ENCODE data around the gene C20orf202. TPM values are rescaled to one million over a fixed set of nuclear protein-coding genes. Genes with fewer than 3 reads are reported as not detected.
A peak's percentile ranks its signal among the peaks of the same experiment; 100 is the strongest.
"Not testable (repeated sequence)": the region's sequence is repeated elsewhere in the genome, so short reads cannot be mapped to it uniquely, and the experiment has no call there.

C20orf202 gene
- total RNA-seq, 8 experiments from 2014 or later: 0.11 to 0.24 (median 0.20) TPM; not detected in 4

DNA sequence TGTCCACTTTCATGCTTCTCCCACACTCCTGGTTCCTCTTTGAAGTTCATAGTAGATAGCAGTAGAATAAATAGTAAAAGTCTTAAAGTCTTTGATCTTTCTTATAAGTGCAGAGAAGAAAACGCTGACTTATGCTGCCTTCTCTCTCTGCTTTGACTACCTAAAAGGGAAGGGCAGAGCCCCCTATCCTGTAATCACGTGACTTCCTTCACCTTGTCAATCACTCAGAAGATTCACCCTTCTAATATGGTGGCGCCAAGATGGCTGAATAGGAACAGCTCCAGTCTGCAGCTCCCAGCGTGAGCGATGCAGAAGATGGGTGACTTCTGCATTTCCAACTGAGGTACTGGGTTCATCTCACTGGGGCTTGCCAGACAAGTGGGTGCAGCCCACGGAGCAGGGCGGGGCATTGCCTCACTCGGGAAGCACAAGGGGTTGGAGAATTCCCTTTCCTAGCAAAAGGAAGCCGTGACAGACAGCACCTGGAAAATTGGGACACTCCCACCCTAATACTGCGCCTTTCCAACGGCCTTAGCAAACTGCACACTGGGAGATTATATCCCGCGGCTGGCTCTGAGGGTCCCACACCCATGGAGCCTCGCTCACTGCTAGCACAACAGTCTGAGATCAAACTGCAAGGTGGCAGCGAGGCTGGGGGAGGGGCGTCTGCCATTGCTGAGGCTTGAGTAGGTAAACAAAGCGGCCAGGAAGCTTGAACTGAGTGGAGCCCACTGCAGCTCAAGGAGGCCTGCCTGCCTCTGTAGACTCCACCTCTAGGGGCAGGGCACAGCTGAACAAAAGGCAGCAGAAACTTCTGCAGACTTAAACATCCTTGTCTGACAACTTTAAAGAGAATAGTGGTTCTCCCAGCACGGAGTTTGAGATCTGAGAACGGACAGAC lies 13.5 kb downstream of the C20orf202 start:
- 0 to 100% (median 49%) methylated on average over 1 to 10 of the region's 19 CpGs; no CpG with 5 or more reads in 3 of the 10 experiments for WGBS, 10 experiments
- H3K4me3 ChIP-seq; H3K27ac ChIP-seq; ATAC-seq (replicated peaks in 6 of 8); H3K4me1 ChIP-seq (replicated peaks in 1 of 2): not testable (repeated sequence)
- in situ Hi-C loops (cut with MboI; ENCODE audit: low pct_unique_long_range_greater_than_20kb in 2 of 9, low sequenced_read_pairs in 9 of 9, unreplicated experiment in 9 of 9): loop anchor here in 3 of 9 experiments (25.0 kb wide), 1 partner anchor 404 kb away; no protein-coding TSS in a partner anchor

DNA sequence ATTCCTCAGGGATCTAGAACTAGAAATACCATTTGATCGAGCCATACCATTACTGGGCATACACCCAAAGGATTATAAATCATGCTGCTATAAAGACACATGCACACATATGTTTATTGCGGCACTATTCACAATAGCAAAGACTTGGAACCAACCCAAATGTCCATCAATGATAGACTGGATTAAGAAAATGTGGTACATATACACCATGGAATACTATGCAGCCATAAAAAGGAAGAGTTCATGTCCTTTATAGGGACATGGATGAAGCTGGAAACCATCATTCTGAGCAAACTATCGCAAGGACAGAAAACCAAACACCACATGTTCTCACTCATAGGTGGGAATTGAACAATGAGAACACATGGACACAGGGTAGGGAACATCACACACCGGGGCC lies 19.5 kb downstream of the C20orf202 start:
- H3K27ac ChIP-seq; H3K4me3 ChIP-seq; ATAC-seq (replicated peaks in 6 of 8); H3K4me1 ChIP-seq (replicated peaks in 1 of 2): not testable (repeated sequence)
- WGBS, 10 experiments: 100% methylated on average over 1 of the region's 4 CpGs; no CpG with 5 or more reads in 9 of the 10 experiments
- in situ Hi-C loops (cut with MboI; ENCODE audit: low pct_unique_long_range_greater_than_20kb in 2 of 9, low sequenced_read_pairs in 9 of 9, unreplicated experiment in 9 of 9): loop anchor here in 3 of 9 experiments (25.0 kb wide), 1 partner anchor 410 kb away; no protein-coding TSS in a partner anchor

DNA sequence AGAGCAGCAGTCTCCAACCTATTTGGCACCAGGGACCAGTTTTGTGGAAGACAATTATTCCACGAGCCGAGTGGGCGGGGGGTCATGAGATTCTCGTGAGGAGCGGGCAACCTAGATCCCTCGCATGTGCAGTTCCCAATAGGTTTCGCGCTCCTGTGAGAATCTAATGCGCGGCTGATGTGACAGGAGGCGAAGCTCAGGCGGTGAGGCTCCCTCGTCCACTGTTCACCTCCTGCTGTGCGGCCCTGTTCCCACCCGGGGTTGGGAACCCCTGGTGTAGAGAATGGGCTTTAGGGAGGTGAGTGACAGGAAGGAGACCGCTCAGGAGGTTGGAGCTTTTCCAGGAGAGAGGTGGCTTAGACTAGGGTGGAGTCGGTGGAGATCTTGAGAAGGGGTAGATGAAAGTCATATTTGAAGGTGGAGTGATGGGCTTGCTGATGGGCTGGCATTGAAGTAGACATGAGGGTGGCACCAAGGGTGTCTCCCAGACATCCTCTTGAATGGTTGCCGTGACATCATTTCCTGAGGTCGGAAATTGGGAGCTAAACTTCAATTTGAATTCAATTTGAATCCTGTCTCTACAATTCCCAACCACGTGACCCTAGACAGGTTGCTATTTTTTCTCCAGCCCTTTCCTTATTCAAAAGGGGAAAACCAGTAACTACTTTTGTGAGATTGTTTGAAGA lies 21.1 kb downstream of the C20orf202 start:
- Histone ChIP-seq H3K4me3 (peak overlapping the region in 1 of 5 donors; percentile 48), H3K4me1 (replicated peaks in 1 of 2) (no peaks in the 10 kb centered on the region), H3K27ac (no peak overlapping the region)
- 50 to 95% (median 70%) methylated on average over 1 to 11 of the region's 20 CpGs; no CpG with 5 or more reads in 1 of the 10 experiments for WGBS, 10 experiments
- no peak for ATAC-seq (replicated peaks in 6 of 8)
- in situ Hi-C loops (cut with MboI; ENCODE audit: low pct_unique_long_range_greater_than_20kb in 2 of 9, low sequenced_read_pairs in 9 of 9, unreplicated experiment in 9 of 9): loop anchor here in 3 of 9 experiments (25.0 kb wide), 1 partner anchor 412 kb away; no protein-coding TSS in a partner anchor

DNA sequence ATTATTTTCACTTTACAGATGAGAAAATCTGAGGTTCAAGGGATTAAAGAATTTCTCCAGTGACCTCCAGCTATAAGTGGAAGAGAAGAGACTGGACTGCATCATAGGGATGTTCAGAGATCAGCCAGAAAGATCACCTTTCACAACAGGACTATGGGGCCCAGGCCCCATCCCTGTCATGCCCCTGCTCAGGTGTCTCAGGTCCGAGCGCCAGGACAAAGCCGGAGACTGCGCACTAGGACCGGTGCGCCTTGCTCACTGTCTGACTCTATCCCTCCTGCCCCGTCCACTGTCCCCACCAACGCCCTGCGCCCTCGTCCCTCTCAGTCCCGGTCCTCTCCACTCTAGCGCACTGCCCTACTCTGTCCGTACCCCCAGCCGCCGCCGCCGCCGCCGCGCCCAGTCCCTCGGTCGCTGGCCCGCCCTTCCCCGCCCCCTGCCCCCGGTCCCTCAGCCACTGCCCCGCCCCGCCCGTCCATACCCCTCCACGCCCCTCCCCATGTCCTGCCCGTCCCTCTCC lies 22.1 kb downstream of the C20orf202 start:
- H3K4me1 ChIP-seq (replicated peaks in 1 of 2): no peaks in the 10 kb centered on the region
- H3K27ac ChIP-seq: no peak overlapping the region
- peak overlapping the region; percentile 39 to 53 (median 48) for H3K4me3 ChIP-seq
- WGBS, 10 experiments: 0% methylated on average over 3 to 8 of the region's 30 CpGs; no CpG with 5 or more reads in 8 of the 10 experiments
- in situ Hi-C loops (cut with MboI; ENCODE audit: low pct_unique_long_range_greater_than_20kb in 2 of 9, low sequenced_read_pairs in 9 of 9, unreplicated experiment in 9 of 9): no loop called here
- ATAC-seq (replicated peaks in 6 of 8): peak; percentile 76 to 90 (median 87)

DNA sequence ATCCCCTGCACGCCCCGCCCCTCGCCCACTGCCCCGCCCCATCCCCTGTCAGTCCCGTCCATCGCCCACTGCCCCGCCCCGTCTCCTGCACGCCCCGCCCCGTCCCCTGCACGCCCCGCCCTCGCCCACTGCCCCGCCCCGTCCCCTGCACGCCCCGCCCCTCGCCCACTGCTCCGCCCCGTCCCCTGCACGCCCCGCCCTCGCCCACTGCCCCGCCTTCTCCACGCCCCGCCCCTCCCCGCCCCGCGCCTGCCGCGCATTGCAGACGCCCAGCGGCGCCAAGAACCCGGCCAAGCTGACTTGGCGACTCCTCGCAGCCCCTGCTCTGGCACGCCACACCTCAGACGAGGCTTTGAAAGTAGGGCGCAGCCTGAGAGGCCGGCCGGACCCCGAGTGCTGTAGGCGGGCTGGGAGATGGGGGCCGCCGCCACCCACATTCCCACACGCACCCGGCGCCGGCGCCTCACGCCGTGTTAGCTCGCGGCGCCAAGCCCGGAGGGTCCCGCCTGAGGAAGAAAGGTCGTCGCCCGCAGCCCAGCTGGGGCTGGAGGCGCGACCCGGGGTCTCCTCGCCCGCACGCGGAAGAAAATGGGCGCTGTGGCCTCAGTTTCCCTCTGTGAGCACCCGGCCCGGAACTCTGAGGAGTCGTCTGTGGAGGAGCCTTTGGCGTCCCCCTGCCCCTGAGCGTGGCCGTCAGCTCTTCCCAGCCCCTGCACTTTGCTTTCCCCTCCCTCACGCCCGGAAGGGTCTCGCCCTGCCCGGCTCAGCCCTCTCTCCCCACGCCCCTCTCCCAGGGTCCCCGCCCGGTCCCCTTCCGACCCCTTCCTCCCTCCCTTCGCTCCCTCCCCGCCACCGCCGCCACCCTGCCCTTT lies 22.8 kb downstream of the C20orf202 start, which contains the start of gene RAD21L1:
Gene RAD21L1, plus strand, starts transcription at position 262 of the 872 bp plus-strand sequence. CDS start 2,410 bp downstream, outside the sequence.
- peak within 1 kb of the TSS; percentile 47 to 53 (median 48) for H3K4me3 ChIP-seq
- ATAC-seq (replicated peaks in 6 of 8): peak; percentile 66 to 80 (median 78)
- H3K4me1 ChIP-seq (replicated peaks in 1 of 2): no peaks in the 10 kb centered on the region
- in situ Hi-C loops (cut with MboI; ENCODE audit: low pct_unique_long_range_greater_than_20kb in 2 of 9, low sequenced_read_pairs in 9 of 9, unreplicated experiment in 9 of 9): no loop called here
- no peak within 1 kb of the TSS for H3K27ac ChIP-seq
- WGBS, 10 experiments: 0 to 7% methylated on average over 1 to 3 of the region's 88 CpGs; no CpG with 5 or more reads in 8 of the 10 experiments

DNA sequence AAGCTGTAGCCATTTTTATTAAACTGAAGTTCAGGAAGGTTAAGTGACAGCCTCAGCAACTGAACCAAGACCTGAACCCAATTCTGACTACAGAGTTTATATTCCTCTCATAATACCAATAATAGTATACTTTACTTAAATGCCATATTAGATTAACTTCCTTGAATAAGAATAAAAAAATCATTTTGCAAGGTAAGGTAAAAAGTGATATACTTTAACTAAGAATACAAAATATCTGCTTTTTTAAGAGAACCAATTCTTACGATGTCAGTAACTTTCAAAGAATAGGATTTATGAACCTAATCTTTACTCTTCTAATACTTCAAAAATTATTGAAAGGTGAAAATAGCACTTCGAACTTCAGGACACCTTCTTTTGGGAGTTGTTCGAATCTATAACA lies 26.3 kb downstream of the C20orf202 start:
- ATAC-seq (replicated peaks in 6 of 8): no peak
- H3K27ac ChIP-seq: no peak overlapping the region
- 33 to 82% (median 71%) methylated on average over 1 to 3 of the region's 3 CpGs for WGBS, 10 experiments
- no peak overlapping the region for H3K4me3 ChIP-seq
- in situ Hi-C loops (cut with MboI; ENCODE audit: low pct_unique_long_range_greater_than_20kb in 2 of 9, low sequenced_read_pairs in 9 of 9, unreplicated experiment in 9 of 9): no loop called here
- H3K4me1 ChIP-seq (replicated peaks in 1 of 2): no peaks in the 10 kb centered on the region

DNA sequence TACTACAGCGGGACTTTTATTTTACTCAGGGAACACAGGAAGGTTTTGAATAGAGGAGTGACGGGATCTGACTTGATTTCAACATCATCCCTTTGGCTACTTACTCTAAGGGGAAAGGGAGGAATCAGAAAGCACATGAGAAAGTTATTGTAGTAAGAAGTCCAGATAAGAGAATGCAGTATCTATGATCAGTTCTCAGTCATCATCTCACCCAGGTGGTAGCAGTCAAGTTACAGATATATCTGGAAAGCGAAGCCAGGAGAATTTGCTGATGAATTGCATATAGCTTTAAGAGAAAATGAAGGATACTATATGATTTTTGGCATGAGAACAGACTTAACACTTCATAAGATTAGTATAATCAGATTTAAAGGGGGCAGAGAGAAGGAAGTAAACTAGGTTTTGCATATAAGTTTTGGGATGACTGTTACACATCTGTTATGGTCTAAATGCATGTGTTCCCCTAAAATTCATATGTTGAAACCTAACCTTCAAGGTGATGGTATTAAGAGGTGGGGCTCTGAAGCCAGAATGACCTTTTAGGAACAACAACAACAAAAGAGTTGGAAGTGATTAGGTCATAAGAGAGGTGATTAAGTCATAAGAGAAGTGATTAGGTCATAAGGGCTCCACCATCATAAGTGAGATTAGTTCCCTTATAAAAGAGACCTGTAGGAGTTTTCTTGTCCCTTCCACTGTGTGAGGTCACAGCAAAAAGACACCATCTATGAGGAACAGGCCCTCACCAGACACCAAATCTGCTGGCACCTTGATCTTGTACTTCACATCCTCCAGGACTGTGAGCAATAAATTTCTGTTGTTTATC lies 29.2 kb downstream of the C20orf202 start:
- in situ Hi-C loops (cut with MboI; ENCODE audit: low pct_unique_long_range_greater_than_20kb in 2 of 9, low sequenced_read_pairs in 9 of 9, unreplicated experiment in 9 of 9): no loop called here
- H3K4me1 ChIP-seq (replicated peaks in 1 of 2): no peaks in the 10 kb centered on the region
- H3K4me3 ChIP-seq: no peak overlapping the region
- H3K27ac ChIP-seq: no peak overlapping the region
- ATAC-seq (replicated peaks in 6 of 8): no peak
- WGBS, 10 experiments: 43 to 95% (median 73%) methylated on average over 1 to 3 of the region's 3 CpGs

DNA sequence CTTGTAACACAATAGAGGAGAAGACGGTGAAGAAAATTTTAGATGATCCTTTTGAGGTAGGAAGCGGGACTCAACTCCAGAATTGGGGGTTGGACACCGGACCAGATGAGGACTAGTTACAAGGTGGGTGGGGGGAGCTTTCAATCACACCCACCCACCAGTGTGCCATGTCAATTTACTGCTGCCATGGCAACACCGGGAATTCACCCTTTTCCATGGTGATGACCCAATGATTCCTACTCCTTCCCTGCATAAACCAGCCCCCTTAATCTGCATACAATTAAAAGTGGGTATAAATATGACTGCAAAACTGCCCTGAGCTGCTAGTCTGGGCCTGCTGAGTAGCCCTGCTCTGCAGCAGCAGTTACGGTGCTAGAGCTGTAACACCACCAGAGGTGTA lies 37.3 kb downstream of the C20orf202 start:
- Histone ChIP-seq H3K27ac (no peak overlapping the region), H3K4me3 (no peak overlapping the region), H3K4me1 (replicated peaks in 1 of 2) (peaks cover 3 to 6% of the 10 kb centered on the region in 2 donors)
- ATAC-seq (replicated peaks in 6 of 8): peak in 2 of 8 experiments; percentile 35 to 36
- 42 to 100% (median 71%) methylated on average over 1 to 4 of the region's 5 CpGs; no CpG with 5 or more reads in 1 of the 10 experiments for WGBS, 10 experiments
- in situ Hi-C loops (cut with MboI; ENCODE audit: low pct_unique_long_range_greater_than_20kb in 2 of 9, low sequenced_read_pairs in 9 of 9, unreplicated experiment in 9 of 9): no loop called here

DNA sequence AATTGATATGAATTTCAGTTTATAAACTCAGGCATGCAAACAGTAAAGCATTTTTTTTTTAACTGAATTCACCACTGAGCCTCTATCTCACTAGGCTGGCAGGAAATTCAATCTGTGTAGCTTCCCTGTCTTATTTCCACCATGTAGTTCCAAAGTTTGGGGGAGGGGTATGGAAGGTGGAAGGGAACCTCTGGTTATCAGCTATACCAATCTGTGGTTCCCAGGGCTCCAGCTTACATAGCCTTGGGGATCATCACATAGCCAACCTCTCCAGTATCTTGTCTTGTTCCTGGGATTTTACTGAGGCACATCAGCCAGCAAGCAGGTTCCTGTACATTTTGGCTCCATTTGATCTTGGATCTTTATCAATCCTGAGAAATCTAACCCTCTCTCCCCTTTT lies 38.2 kb downstream of the C20orf202 start:
- Histone ChIP-seq H3K27ac (no peak overlapping the region), H3K4me1 (replicated peaks in 1 of 2) (peaks cover 3 to 6% of the 10 kb centered on the region in 2 donors), H3K4me3 (no peak overlapping the region)
- in situ Hi-C loops (cut with MboI; ENCODE audit: low pct_unique_long_range_greater_than_20kb in 2 of 9, low sequenced_read_pairs in 9 of 9, unreplicated experiment in 9 of 9): no loop called here
- no peak for ATAC-seq (replicated peaks in 6 of 8)

DNA sequence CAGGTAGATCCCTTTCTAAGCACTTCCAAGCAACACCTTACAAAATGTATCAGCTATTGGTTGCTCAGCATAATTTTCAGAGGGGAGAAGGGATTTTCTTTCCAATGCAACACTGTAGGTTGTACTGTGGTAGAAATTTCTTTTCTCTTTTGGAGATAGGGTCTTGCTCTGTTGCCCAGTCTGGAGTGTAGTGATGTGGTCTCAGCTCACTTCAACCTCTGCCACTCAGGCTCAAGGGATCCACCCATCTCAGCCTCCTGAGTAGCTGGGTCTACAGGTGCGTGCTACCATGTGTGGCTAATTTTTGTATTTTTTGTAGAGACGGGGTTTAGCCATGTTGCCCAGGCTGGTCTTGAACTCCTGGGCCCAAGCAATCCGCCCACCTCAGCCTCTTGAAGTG lies 38.8 kb downstream of the C20orf202 start:
- in situ Hi-C loops (cut with MboI; ENCODE audit: low pct_unique_long_range_greater_than_20kb in 2 of 9, low sequenced_read_pairs in 9 of 9, unreplicated experiment in 9 of 9): no loop called here
- no peak for ATAC-seq (replicated peaks in 6 of 8)
- Histone ChIP-seq H3K4me1 (replicated peaks in 1 of 2) (peaks cover 3 to 6% of the 10 kb centered on the region in 2 donors), H3K4me3 (no peak overlapping the region), H3K27ac (no peak overlapping the region)
- 69 to 80% (median 72%) methylated on average over 1 to 3 of the region's 3 CpGs; no CpG with 5 or more reads in 5 of the 10 experiments for WGBS, 10 experiments

DNA sequence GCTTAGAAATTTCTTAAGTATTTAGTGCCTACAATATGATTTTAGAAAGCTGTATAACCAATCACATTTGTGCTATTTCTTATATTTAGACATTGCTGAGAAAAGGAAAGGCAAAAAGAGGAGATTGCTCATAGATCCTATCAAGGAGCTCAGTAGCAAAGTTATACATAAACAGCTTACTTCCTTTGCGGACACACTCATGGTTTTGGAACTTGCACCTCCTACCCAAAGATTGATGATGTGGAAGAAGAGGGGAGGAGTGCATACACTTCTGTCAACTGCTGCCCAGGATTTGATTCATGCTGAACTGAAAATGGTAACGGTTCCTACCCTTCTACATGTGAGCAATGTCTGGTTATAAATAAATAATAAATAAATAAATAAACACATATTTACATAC lies 39.3 kb downstream of the C20orf202 start:
- 0 to 83% (median 57%) methylated on average over 1 to 2 of the region's 2 CpGs; no CpG with 5 or more reads in 3 of the 10 experiments for WGBS, 10 experiments
- H3K4me3 ChIP-seq: no peak overlapping the region
- peak in 2 of 8 experiments; percentile 65 to 97 for ATAC-seq (replicated peaks in 6 of 8)
- in situ Hi-C loops (cut with MboI; ENCODE audit: low pct_unique_long_range_greater_than_20kb in 2 of 9, low sequenced_read_pairs in 9 of 9, unreplicated experiment in 9 of 9): no loop called here
- H3K27ac ChIP-seq: no peak overlapping the region
- peaks cover 3 to 6% of the 10 kb centered on the region in 2 donors for H3K4me1 ChIP-seq (replicated peaks in 1 of 2)

All from motor neuron (in vitro differentiated cells).